ENCODE data around the gene MKNK2.
"Not testable (repeated sequence)": the region's sequence is repeated elsewhere in the genome, so short reads cannot be mapped to it uniquely, and the experiment has no call there.

The MKNK2 gene

DNA sequence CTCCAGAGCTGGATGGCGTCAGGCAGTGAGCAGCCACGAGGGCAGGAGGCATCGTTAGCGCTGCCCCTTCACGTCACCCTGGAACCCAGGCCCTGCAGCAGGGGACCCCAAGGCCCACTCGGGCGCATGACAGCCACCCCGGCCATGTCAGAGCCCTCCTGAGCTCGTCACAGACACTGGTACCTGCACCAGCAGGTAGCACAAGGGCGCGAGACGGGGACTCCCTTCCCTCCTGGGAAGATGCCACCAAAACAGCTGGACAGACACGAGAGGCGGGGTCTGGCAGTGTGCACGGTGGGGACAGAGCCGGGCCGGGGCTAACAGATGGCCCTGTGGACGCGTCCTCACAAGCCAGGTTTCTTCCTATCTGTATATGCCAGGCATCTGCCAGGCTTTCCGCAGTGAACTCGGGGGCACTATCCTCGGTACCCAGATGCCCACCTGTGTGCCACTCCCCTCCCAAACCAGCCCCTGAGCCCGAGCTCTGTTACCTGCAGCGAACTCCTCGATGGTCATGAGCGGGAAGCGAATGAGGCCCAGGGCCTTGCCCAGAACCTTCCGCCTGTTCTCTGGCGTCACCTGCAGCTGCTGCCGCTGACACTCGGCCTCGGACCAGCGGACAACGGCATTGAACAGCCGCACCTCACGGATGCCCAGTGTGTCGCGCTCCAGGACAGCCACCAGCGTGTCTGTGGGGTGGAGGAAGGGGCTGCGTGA, 61.4 kb downstream of the MKNK2 start:
- no peaks in the 10 kb centered on the region for H3K27me3 ChIP-seq
- peaks cover 72 to 96% (median 94%) of the 10 kb centered on the region in 11 experiments for H3K36me3 ChIP-seq
- no peaks in the 10 kb centered on the region for H3K9me3 ChIP-seq (replicated peaks in 1 of 11)
- no peak overlapping the region for H3K4me2 ChIP-seq
- no peak overlapping the region for H3K4me3 ChIP-seq
- H3K27ac ChIP-seq: no peak overlapping the region
- H3K4me1 ChIP-seq: no peaks in the 10 kb centered on the region
- no peak for TF ChIP-seq Cebpa-rat (IDR thresholded peaks at IDR 0.05)
- H3K9ac ChIP-seq: no peak overlapping the region
- peaks cover 10 to 71% (median 48%) of the 10 kb centered on the region in 11 experiments; a peak in 18 of 22 replicates for H4K20me1 ChIP-seq

GRCh38 chr19:1988464-1988863, 62.6 kb downstream of the MKNK2 start:
- H3K9ac ChIP-seq; H3K4me1 ChIP-seq; H3K4me3 ChIP-seq; H3K9me3 ChIP-seq (replicated peaks in 1 of 11); H3K27ac ChIP-seq; H3K4me2 ChIP-seq; H3K27me3 ChIP-seq: not testable (repeated sequence)
- peaks cover 12 to 78% (median 48%) of the 10 kb centered on the region in 11 experiments; a peak in 18 of 22 replicates for H4K20me1 ChIP-seq
- H3K36me3 ChIP-seq: peaks cover 79 to 96% (median 92%) of the 10 kb centered on the region in 11 experiments

Data from BLaER1 treated with 17β-estradiol and CSF1 and Interleukin-3, amounts not matched to agents 10 nM and 100 nM (cell line).